Caco-2 (cell line): ENCODE measurements around the gene EFTUD2. TPM values are rescaled to one million over a fixed set of nuclear protein-coding genes. Genes with fewer than 3 reads are reported as not detected.

Experiments used
- BruUV-seq: library from RNA; stranded (reverse); fragments of 400-500 nt; replicated peaks from 2 replicates; lab custom pipeline; 2021; lab: Mats Ljungman, UMichigan
- CTCF ChIA-PET: fragments of 300-600 bp; sonication (Branson Sonifier 250); formaldehyde crosslinking; loops from one replicate; lab custom pipeline; 2022; ENCODE audit warnings: antibody characterized with exemption; lab: Charles Lee
- POLR2A ChIA-PET: fragments of 300-600 bp; sonication (Branson Sonifier 250); formaldehyde crosslinking; loops from one replicate; lab custom pipeline; 2022; ENCODE audit warnings: antibody characterized with exemption; lab: Charles Lee
- DNase-seq, 2 experiments: peaks; one replicate each; pipeline versions ENCODE4 v3.0.0 to v3.0.0-alpha.2; 2020 to 2022
- H3K27me3 ChIP-seq: replicated peaks from 2 replicates; pipeline ENCODE4 v1.6.0; 2011; ENCODE audit warnings: low read length; ENCODE audit not compliant: control insufficient read depth, insufficient read depth
- H3K36me3 ChIP-seq: 2 replicates; pipeline ENCODE4 v1.5.1; 2011; ENCODE audit warnings: low read length; ENCODE audit not compliant: control insufficient read depth, insufficient read depth
- H3K4me1 ChIP-seq: fragments of 250-450 bp; sonication (Bioruptor Pico); 2 replicates; pipeline ENCODE4 v1.5.1; 2020; ENCODE audit warnings: mild to moderate bottlenecking
- H3K4me3 ChIP-seq: 2 replicates; pipeline ENCODE4 v1.5.1; 2011; ENCODE audit warnings: low read depth, mild to moderate bottlenecking, control low read depth, low read length
- H3K9me3 ChIP-seq: fragments of 250-450 bp; sonication (Bioruptor Pico); 2 replicates; pipeline ENCODE4 v1.5.1; 2020; ENCODE audit warnings: mild to moderate bottlenecking, moderate library complexity
- H3K27ac Mint-ChIP-seq: one replicate; pipeline ENCODE4 v1.8.0; 2022; ENCODE audit warnings: mixed read lengths; ENCODE audit not compliant: unreplicated experiment
- H3K27me3 Mint-ChIP-seq: one replicate; pipeline ENCODE4 v1.8.0; 2022; ENCODE audit warnings: mixed read lengths; ENCODE audit not compliant: insufficient read depth, unreplicated experiment
- H3K36me3 Mint-ChIP-seq: one replicate; pipeline ENCODE4 v1.8.0; 2022; ENCODE audit warnings: mild to moderate bottlenecking, mixed read lengths; ENCODE audit not compliant: insufficient read depth, unreplicated experiment
- H3K4me1 Mint-ChIP-seq: one replicate; pipeline ENCODE4 v1.8.0; 2022; ENCODE audit warnings: low read depth, mixed read lengths; ENCODE audit not compliant: unreplicated experiment
- H3K4me3 Mint-ChIP-seq: one replicate; pipeline ENCODE4 v1.8.0; 2022; ENCODE audit warnings: mild to moderate bottlenecking, moderate library complexity, mixed read lengths; ENCODE audit not compliant: unreplicated experiment
- H3K9me3 Mint-ChIP-seq: one replicate; pipeline ENCODE4 v1.8.0; 2022; ENCODE audit warnings: mixed read lengths; ENCODE audit not compliant: unreplicated experiment
- intact Hi-C: fragments of 100-400 bp; cut with micrococcal nuclease; formaldehyde crosslinking; loops from one replicate; pipeline ENCODE4 v1.10.0; 2022; ENCODE audit not compliant: unreplicated experiment
- total RNA-seq: library from RNA; stranded (reverse); gene quantifications from 2 replicates; pipeline ENCODE4 v1.2.3, GENCODE V29; 2022
- TF ChIP-seq, protein P1 (sequence below), 2 experiments: fragments of 200-600 bp in 1 of 2; IDR thresholded peaks; 1 replicate in 1 of 2; 2 replicates in 1 of 2; pipeline versions ENCODE4 v1.5.1 to v1.8.0; 2011 to 2022; ENCODE audit warnings: antibody characterized with exemption in 1 of 2, control low read depth in 1 of 2, inconsistent platforms in 1 of 2, low read depth in 1 of 2, low read length in 1 of 2, mild to moderate bottlenecking in 1 of 2, moderate library complexity in 1 of 2; ENCODE audit not compliant: insufficient read depth in 1 of 2, severe bottlenecking in 1 of 2, unreplicated experiment in 1 of 2

The EFTUD2 gene
- total RNA-seq, 1 experiment from 2014 or later, result 175 TPM

DNA sequence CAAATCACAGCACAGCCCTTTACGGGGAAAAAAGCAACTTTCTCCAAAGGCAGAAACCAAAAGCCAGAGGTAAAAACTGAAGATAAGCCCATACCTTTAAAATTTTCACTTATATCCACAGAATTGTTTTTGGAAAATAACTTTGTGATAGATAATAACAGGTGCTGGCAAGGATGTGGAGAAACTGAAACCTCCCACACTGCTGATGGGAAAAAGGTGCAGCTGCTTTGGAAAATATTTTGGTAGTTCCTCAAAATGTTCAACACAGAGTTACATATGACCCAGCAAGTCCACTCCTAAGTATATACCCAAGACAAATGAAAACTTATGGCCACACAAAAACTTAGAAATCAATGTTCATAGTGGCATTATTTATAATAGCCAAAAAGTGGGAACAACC is 12.2 kb downstream of the EFTUD2 start:
- Mint-ChIP-seq H3K36me3 (peaks cover 42% of the 10 kb centered on the region), H3K4me3 (no peak overlapping the region), H3K27ac (no peak overlapping the region), H3K9me3 (no peaks in the 10 kb centered on the region), H3K27me3 (no peaks in the 10 kb centered on the region), H3K4me1 (no peaks in the 10 kb centered on the region)
- no peaks in the 10 kb centered on the region for H3K9me3 ChIP-seq
- CTCF ChIA-PET, result no interaction called here
- no peaks in the 10 kb centered on the region for H3K27me3 ChIP-seq
- POLR2A ChIA-PET, result no interaction called here
- H3K36me3 ChIP-seq, result no peaks in the 10 kb centered on the region; the same call in 1 of the 2 replicates
- DNase-seq, result no peak
- BruUV-seq, result no TSS peak
- intact Hi-C loops, result no loop called here
- TF ChIP-seq, protein P1, sequence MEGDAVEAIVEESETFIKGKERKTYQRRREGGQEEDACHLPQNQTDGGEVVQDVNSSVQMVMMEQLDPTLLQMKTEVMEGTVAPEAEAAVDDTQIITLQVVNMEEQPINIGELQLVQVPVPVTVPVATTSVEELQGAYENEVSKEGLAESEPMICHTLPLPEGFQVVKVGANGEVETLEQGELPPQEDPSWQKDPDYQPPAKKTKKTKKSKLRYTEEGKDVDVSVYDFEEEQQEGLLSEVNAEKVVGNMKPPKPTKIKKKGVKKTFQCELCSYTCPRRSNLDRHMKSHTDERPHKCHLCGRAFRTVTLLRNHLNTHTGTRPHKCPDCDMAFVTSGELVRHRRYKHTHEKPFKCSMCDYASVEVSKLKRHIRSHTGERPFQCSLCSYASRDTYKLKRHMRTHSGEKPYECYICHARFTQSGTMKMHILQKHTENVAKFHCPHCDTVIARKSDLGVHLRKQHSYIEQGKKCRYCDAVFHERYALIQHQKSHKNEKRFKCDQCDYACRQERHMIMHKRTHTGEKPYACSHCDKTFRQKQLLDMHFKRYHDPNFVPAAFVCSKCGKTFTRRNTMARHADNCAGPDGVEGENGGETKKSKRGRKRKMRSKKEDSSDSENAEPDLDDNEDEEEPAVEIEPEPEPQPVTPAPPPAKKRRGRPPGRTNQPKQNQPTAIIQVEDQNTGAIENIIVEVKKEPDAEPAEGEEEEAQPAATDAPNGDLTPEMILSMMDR (IDR thresholded peaks at IDR 0.05; ENCODE audit: insufficient read depth in 1 of 2, low read depth in 1 of 2, low read length in 1 of 2, severe bottlenecking in 1 of 2, unreplicated experiment in 1 of 2), result no peak
- 0 out of 2 replicates have a peak, but pooled peaks cover 3% of the 10 kb centered on the region for H3K4me1 ChIP-seq
- H3K4me3 ChIP-seq, result no peak overlapping the region

DNA sequence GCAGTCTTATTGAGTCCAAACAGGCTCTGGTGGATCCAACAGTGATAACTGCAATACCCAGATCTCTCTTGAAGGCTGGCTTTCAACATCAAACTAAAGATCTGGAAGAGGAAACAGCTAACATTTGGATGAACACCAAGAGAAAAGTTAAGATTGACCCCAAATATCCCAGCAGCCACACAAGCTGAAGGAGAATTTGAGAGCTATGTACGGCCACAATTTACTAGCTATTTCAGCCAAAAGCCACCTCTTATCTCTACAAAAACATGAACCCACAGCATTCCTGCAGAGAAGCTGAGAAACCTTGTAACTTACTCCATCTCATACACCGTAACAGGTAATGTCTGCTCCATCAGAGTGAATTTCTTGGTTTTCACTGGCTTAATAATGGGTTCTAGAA is 14.3 kb downstream of the EFTUD2 start:
- Histone ChIP-seq H3K4me1 (0 out of 2 replicates have a peak, but pooled peaks cover 3% of the 10 kb centered on the region), H3K27me3 (no peaks in the 10 kb centered on the region), H3K9me3 (no peaks in the 10 kb centered on the region), H3K36me3 (no peaks in the 10 kb centered on the region; the same call in 1 of the 2 replicates), H3K4me3 (no peak overlapping the region)
- H3K9me3 Mint-ChIP-seq, result no peaks in the 10 kb centered on the region
- no peaks in the 10 kb centered on the region for H3K27me3 Mint-ChIP-seq
- DNase-seq, result no peak
- TF ChIP-seq, protein P1 (IDR thresholded peaks at IDR 0.05; ENCODE audit: insufficient read depth in 1 of 2, low read depth in 1 of 2, low read length in 1 of 2, severe bottlenecking in 1 of 2, unreplicated experiment in 1 of 2), result no peak
- peaks cover 57% of the 10 kb centered on the region for H3K36me3 Mint-ChIP-seq
- ChIA-PET POLR2A (no interaction called here), CTCF (no interaction called here)
- H3K4me1 Mint-ChIP-seq, result no peaks in the 10 kb centered on the region
- intact Hi-C loops, result no loop called here
- H3K4me3 Mint-ChIP-seq, result no peak overlapping the region
- H3K27ac Mint-ChIP-seq, result no peak overlapping the region
- no TSS peak for BruUV-seq

DNA sequence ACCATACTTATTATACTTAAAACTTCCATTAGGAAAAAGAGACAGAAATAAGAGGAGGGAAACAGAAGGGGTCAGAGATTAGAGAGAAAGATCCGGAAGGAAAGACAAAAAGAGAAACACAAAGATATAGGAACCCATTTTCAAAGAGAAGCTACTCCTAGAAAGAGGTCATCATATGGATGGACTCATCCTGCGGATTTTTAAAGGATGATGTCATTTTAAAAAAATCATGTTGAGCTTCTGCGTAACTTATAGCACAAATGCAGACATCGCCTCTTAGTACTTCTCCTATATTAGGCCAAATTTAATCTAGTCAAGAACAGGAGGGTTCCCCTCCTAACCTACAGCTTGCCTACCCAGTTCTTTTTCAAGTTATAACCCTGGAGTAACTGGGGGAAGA is 18.1 kb downstream of the EFTUD2 start:
- Histone ChIP-seq H3K4me1 (no peaks in the 10 kb centered on the region), H3K36me3 (no peaks in the 10 kb centered on the region; the same call in none of the 2 replicates), H3K9me3 (no peaks in the 10 kb centered on the region), H3K4me3 (no peak overlapping the region), H3K27me3 (no peaks in the 10 kb centered on the region)
- CTCF ChIA-PET, result interaction anchor here (0.9 kb wide), 1 partner anchor 101 kb away, joined by 3 read pairs; no protein-coding TSS in a partner anchor
- TF ChIP-seq, protein P1 (IDR thresholded peaks at IDR 0.05; ENCODE audit: insufficient read depth in 1 of 2, low read depth in 1 of 2, low read length in 1 of 2, severe bottlenecking in 1 of 2, unreplicated experiment in 1 of 2), result no peak
- Mint-ChIP-seq H3K9me3 (no peaks in the 10 kb centered on the region), H3K4me1 (no peaks in the 10 kb centered on the region), H3K27me3 (no peaks in the 10 kb centered on the region), H3K27ac (no peak overlapping the region), H3K36me3 (peaks cover 84% of the 10 kb centered on the region), H3K4me3 (no peak overlapping the region)
- intact Hi-C loops, result no loop called here
- POLR2A ChIA-PET, result no interaction called here
- no TSS peak for BruUV-seq
- no peak for DNase-seq
